Measurements from ENCODE around the gene CCDC13.

CCDC13 gene

DNA sequence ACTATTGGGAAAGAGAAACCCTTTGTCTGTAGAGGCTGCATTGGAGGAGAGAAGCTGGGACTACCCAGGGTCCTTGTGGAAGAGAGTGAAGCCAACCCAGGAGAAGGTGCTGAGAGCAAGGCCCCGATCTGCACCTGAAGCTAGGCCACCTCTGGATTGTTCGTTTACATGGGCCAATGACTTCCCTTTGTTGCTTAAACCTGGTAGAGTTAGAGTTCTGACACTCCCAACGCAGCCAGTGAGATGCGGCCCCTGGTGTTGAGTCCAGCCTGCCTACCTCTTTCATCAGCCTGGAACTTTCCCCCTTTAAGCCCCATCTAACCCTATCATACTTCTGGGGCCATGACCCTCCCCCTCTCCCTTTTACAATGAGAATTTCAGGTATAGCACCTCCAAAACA is 30.8 kb downstream of the CCDC13 start:
- H3K4me3 ChIP-seq (ENCODE audit: low read length) = no peak overlapping the region
- peaks cover 14% of the 10 kb centered on the region for H3K4me1 ChIP-seq (ENCODE audit: insufficient read depth, low read length)
- no peaks in the 10 kb centered on the region for H3K9me3 ChIP-seq (ENCODE audit: insufficient read depth, low read depth, low read length)
- WGBS = 83% methylated on average over 4 of the region's 4 CpGs
- no peak overlapping the region for H3K9ac ChIP-seq (ENCODE audit: low read depth, low read length)
- H3K27me3 ChIP-seq (ENCODE audit: insufficient read depth, low read length) = no peaks in the 10 kb centered on the region
- H3K27ac ChIP-seq (ENCODE audit: low read depth, low read length) = no peak overlapping the region
- H3K36me3 ChIP-seq (ENCODE audit: insufficient read depth, low read length) = no peaks in the 10 kb centered on the region

DNA sequence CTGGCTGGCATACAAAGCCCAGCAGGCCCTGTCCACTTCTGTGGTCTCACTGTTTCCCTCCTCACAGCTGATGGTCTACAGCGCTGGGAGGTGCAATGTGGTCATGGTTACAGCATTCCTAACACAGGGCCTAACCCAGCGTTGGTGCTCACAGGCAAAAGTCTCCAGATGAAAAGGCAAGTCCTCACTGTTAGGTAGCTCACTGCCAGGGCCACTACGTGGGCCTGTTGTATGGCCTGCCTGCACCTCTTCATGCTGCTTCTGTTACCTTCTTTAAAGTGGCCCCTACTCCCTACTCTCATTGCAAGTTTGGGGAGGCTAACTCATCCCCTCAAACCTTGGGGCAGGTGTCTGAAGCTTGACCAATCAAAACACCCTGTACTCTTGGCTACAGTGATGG is 31.3 kb downstream of the CCDC13 start:
- Histone ChIP-seq H3K36me3 (ENCODE audit: insufficient read depth, low read length) (no peaks in the 10 kb centered on the region), H3K27me3 (ENCODE audit: insufficient read depth, low read length) (no peaks in the 10 kb centered on the region), H3K4me1 (ENCODE audit: insufficient read depth, low read length) (peaks cover 14% of the 10 kb centered on the region), H3K27ac (ENCODE audit: low read depth, low read length) (no peak overlapping the region), H3K9me3 (ENCODE audit: insufficient read depth, low read depth, low read length) (no peaks in the 10 kb centered on the region), H3K4me3 (ENCODE audit: low read length) (no peak overlapping the region), H3K9ac (ENCODE audit: low read depth, low read length) (no peak overlapping the region)
- WGBS = 92% methylated on average over 3 of the region's 3 CpGs

DNA sequence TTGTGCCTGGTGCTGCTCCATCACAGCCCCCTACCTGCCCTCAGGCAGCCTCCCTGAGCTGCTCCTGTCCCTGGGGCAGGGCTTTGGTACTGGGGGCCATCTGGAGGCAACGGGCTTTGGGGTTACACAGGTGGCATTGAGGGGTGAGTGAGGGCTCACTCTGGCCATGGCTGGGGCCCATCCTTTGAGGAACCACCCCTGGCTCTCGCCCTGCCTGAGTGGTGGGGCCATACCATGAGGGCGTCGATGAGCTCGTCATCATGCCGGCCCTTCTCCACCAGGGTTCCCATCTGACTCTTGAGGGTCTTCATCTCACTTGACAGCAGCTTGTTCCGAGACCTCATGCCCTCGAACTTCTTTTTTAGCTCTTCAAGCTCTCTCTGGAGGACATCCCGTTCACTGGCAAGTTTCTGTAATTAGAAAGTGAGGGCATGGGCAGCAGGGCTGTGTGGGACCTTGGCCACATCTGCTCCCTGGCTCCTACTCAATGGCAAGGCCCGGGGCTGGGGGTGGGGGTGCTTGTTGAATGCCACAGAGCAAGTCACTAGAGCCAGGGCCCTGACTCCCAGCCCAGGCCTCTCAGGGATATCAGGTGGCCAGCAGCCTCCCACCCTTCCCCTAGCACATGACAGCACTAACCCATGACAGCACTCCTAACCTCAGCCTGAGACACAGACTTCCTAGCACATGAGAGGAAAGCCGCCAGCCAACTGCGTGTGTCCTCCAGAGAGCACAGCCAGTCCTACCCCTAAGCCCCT is 33.5 kb downstream of the CCDC13 start:
- H3K4me1 ChIP-seq (ENCODE audit: insufficient read depth, low read length) = peaks cover 8% of the 10 kb centered on the region; the same call in 1 of the 2 replicates
- WGBS = 93% methylated on average over 12 of the region's 12 CpGs

DNA sequence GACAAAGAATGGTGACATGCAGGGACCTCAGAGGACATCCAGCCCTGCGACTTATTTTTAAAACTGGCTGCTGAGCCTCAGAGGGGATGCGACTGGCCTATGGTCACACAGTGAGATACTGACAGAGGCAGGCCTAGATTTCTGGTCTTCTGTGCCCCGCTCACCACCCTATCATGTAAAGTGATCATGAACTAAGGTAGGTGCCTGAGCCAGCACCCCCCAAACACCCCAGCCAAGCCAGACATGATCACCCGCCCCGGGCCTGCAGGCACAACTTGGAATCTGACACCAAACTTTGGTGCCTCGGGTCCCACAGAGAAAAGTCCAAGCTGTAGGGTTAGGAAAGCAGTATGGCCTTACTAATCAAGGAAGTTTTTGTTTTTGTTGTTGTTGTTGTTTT is 36.5 kb downstream of the CCDC13 start:
- Histone ChIP-seq H3K27ac (ENCODE audit: low read depth, low read length) (no peak overlapping the region; the same call in 1 of the 2 replicates), H3K9me3 (ENCODE audit: insufficient read depth, low read depth, low read length) (no peaks in the 10 kb centered on the region), H3K4me1 (ENCODE audit: insufficient read depth, low read length) (peaks cover 25% of the 10 kb centered on the region), H3K4me3 (ENCODE audit: low read length) (no peak overlapping the region), H3K27me3 (ENCODE audit: insufficient read depth, low read length) (0 out of 2 replicates have a peak, but pooled peaks cover 2% of the 10 kb centered on the region), H3K36me3 (ENCODE audit: insufficient read depth, low read length) (no peaks in the 10 kb centered on the region), H3K9ac (ENCODE audit: low read depth, low read length) (no peak overlapping the region)
- WGBS = 83% methylated on average over 6 of the region's 6 CpGs

More for the DNA sequence above, 33.5 kb downstream of the CCDC13 start:
- Histone ChIP-seq H3K4me3 (ENCODE audit: low read length) (no peak overlapping the region), H3K9me3 (ENCODE audit: insufficient read depth, low read depth, low read length) (no peaks in the 10 kb centered on the region), H3K27me3 (ENCODE audit: insufficient read depth, low read length) (0 out of 2 replicates have a peak, but pooled peaks cover 2% of the 10 kb centered on the region), H3K27ac (ENCODE audit: low read depth, low read length) (no peak overlapping the region), H3K36me3 (ENCODE audit: insufficient read depth, low read length) (no peaks in the 10 kb centered on the region), H3K9ac (ENCODE audit: low read depth, low read length) (no peak overlapping the region)

- Histone ChIP-seq H3K4me3 (ENCODE audit: low read length) (no peak overlapping the region), H3K36me3 (ENCODE audit: insufficient read depth, low read length) (no peaks in the 10 kb centered on the region), H3K9ac (ENCODE audit: low read depth, low read length) (no peak overlapping the region), H3K4me1 (ENCODE audit: insufficient read depth, low read length) (peaks cover 25% of the 10 kb centered on the region), H3K27me3 (ENCODE audit: insufficient read depth, low read length) (0 out of 2 replicates have a peak, but pooled peaks cover 2% of the 10 kb centered on the region), H3K27ac (ENCODE audit: low read depth, low read length) (no peak overlapping the region; the same call in 1 of the 2 replicates), H3K9me3 (ENCODE audit: insufficient read depth, low read depth, low read length) (no peaks in the 10 kb centered on the region)
- WGBS = 11% methylated on average over 1 of the region's 1 CpG
Observed at GRCh38 chr3:42736081-42736480, 37.0 kb downstream of the CCDC13 start.

- H3K27ac ChIP-seq (ENCODE audit: low read depth, low read length) = no peak overlapping the region
- H3K9ac ChIP-seq (ENCODE audit: low read depth, low read length) = no peak overlapping the region
- H3K4me1 ChIP-seq (ENCODE audit: insufficient read depth, low read length) = peaks cover 25% of the 10 kb centered on the region
- H3K9me3 ChIP-seq (ENCODE audit: insufficient read depth, low read depth, low read length) = no peaks in the 10 kb centered on the region
- H3K36me3 ChIP-seq (ENCODE audit: insufficient read depth, low read length) = no peaks in the 10 kb centered on the region
- H3K4me3 ChIP-seq (ENCODE audit: low read length) = no peak overlapping the region
- WGBS = 91% methylated on average over 12 of the region's 12 CpGs
- H3K27me3 ChIP-seq (ENCODE audit: insufficient read depth, low read length) = 0 out of 2 replicates have a peak, but pooled peaks cover 2% of the 10 kb centered on the region
Observed at GRCh38 chr3:42735615-42736014, 37.4 kb downstream of the CCDC13 start.

DNA sequence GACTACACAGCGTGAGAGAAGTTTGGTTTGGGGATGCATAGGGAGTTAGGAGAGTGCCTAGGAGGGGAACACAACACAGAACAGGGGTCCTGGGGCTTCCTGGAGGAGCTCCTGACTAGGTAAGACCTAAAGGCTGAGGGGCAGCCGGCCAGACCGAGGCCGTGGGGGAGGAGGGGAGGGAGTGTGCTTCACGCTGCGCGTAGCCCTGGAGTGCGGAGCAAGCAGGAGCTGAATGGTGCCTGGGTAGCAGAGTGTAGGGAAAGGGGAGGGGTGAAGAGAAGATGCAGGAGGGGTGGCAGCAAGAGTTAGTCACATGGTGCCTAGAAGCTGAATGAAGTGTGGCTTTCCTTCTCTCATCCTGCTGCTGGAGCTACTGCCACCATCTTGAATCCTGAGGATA is 38.0 kb downstream of the CCDC13 start:
- Histone ChIP-seq H3K9ac (ENCODE audit: low read depth, low read length) (no peak overlapping the region), H3K27me3 (ENCODE audit: insufficient read depth, low read length) (0 out of 2 replicates have a peak, but pooled peaks cover 2% of the 10 kb centered on the region), H3K27ac (ENCODE audit: low read depth, low read length) (no peak overlapping the region), H3K4me3 (ENCODE audit: low read length) (no peak overlapping the region), H3K36me3 (ENCODE audit: insufficient read depth, low read length) (no peaks in the 10 kb centered on the region), H3K9me3 (ENCODE audit: insufficient read depth, low read depth, low read length) (no peaks in the 10 kb centered on the region), H3K4me1 (ENCODE audit: insufficient read depth, low read length) (peaks cover 25% of the 10 kb centered on the region)
- 58% methylated on average over 8 of the region's 8 CpGs for WGBS

GRCh38 chr3:42734263-42734860 is 38.7 kb downstream of the CCDC13 start:
- no peaks in the 10 kb centered on the region for H3K36me3 ChIP-seq (ENCODE audit: insufficient read depth, low read length)

GRCh38 chr3:42733501-42734262 is 39.4 kb downstream of the CCDC13 start:
- Histone ChIP-seq H3K27me3 (ENCODE audit: insufficient read depth, low read length) (0 out of 2 replicates have a peak, but pooled peaks cover 2% of the 10 kb centered on the region), H3K36me3 (ENCODE audit: insufficient read depth, low read length) (no peaks in the 10 kb centered on the region), H3K9me3 (ENCODE audit: insufficient read depth, low read depth, low read length) (no peaks in the 10 kb centered on the region), H3K4me3 (ENCODE audit: low read length) (no peak overlapping the region), H3K27ac (ENCODE audit: low read depth, low read length) (peak overlapping the region; percentile 82; the same call in 1 of the 2 replicates), H3K4me1 (ENCODE audit: insufficient read depth, low read length) (peaks cover 25% of the 10 kb centered on the region), H3K9ac (ENCODE audit: low read depth, low read length) (no peak overlapping the region)
- WGBS = 40% methylated on average over 13 of the region's 13 CpGs

More at GRCh38 chr3:42734263-42734860, 38.7 kb downstream of the CCDC13 start:
- Histone ChIP-seq H3K4me3 (ENCODE audit: low read length) (no peak overlapping the region), H3K27me3 (ENCODE audit: insufficient read depth, low read length) (0 out of 2 replicates have a peak, but pooled peaks cover 2% of the 10 kb centered on the region), H3K9me3 (ENCODE audit: insufficient read depth, low read depth, low read length) (no peaks in the 10 kb centered on the region), H3K27ac (ENCODE audit: low read depth, low read length) (peak overlapping the region; percentile 77; the same call in 1 of the 2 replicates), H3K4me1 (ENCODE audit: insufficient read depth, low read length) (peaks cover 25% of the 10 kb centered on the region), H3K9ac (ENCODE audit: low read depth, low read length) (no peak overlapping the region)
- WGBS = 79% methylated on average over 6 of the region's 6 CpGs

GRCh38 chr3:42732829-42733459 is 40.1 kb downstream of the CCDC13 start:
- H3K27me3 ChIP-seq (ENCODE audit: insufficient read depth, low read length) = 0 out of 2 replicates have a peak, but pooled peaks cover 2% of the 10 kb centered on the region
- 67% methylated on average over 9 of the region's 9 CpGs for WGBS
- H3K9ac ChIP-seq (ENCODE audit: low read depth, low read length) = no peak overlapping the region
- H3K36me3 ChIP-seq (ENCODE audit: insufficient read depth, low read length) = no peaks in the 10 kb centered on the region
- H3K9me3 ChIP-seq (ENCODE audit: insufficient read depth, low read depth, low read length) = no peaks in the 10 kb centered on the region
- peak overlapping the region; percentile 82; the same call in 1 of the 2 replicates for H3K27ac ChIP-seq (ENCODE audit: low read depth, low read length)
- peaks cover 25% of the 10 kb centered on the region for H3K4me1 ChIP-seq (ENCODE audit: insufficient read depth, low read length)
- H3K4me3 ChIP-seq (ENCODE audit: low read length) = no peak overlapping the region

Data from HUES64 (cell line).